ENCODE measurements around the gene C19orf44. TPM values are rescaled to one million over a fixed set of nuclear protein-coding genes. Genes with fewer than 3 reads are reported as not detected.
"Not testable (repeated sequence)": the region's sequence is repeated elsewhere in the genome, so short reads cannot be mapped to it uniquely, and the experiment has no call there.

The C19orf44 gene
- total RNA-seq, 6 experiments from 2014 or later, result 2.9 to 4.7 (median 3.7) TPM

DNA sequence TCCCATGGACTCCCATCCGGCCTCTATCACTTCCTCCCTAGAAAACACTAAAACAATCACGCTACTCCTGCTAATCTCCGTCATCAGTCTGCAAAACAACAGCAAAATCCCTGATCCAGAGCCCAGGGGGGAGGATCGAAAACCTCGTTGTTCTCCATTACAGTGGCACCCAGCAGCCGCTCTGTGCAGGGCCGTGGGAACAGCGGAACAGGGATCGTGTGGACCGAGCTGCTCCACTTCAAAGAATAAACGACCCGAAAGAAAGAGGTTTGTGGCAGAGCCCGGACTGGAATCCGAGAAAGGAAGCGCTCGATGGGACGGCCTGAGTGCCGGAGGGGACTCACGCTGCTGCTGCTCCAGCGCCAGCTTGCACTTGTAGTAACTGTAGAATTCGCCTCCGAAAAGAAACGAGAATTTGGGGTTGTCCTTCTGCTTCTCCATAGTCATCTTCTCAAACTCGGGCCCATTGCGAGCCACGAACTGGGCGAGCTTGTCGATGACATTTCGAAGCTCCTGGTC lies 45.4 kb downstream of the C19orf44 start:
- Mint-ChIP-seq H3K27ac (peak overlapping the region; percentile 89), H3K27me3 (ENCODE audit: insufficient read depth) (peaks cover 3% of the 10 kb centered on the region), H3K4me1 (ENCODE audit: low read depth) (peaks cover 27% of the 10 kb centered on the region), H3K36me3 (ENCODE audit: low read depth) (peaks cover 35% of the 10 kb centered on the region), H3K9me3 (no peaks in the 10 kb centered on the region), H3K4me3 (peak overlapping the region; percentile 98)
- no peak for TF ChIP-seq CTCF (IDR thresholded peaks at IDR 0.05)
- DNase-seq, result peak; percentile 9

- TF ChIP-seq CTCF (IDR thresholded peaks at IDR 0.05), result no peak; the same call in 1 of the 2 replicates
- H3K4me3 Mint-ChIP-seq, result peak within 1 kb of the TSS; percentile 98
- peaks cover 32% of the 10 kb centered on the region for H3K36me3 Mint-ChIP-seq (ENCODE audit: low read depth)
- peaks cover 27% of the 10 kb centered on the region for H3K4me1 Mint-ChIP-seq (ENCODE audit: low read depth)
- peaks cover 3% of the 10 kb centered on the region for H3K27me3 Mint-ChIP-seq (ENCODE audit: insufficient read depth)
- peak within 1 kb of the TSS; percentile 89 for H3K27ac Mint-ChIP-seq
- H3K9me3 Mint-ChIP-seq, result no peaks in the 10 kb centered on the region
- DNase-seq, result peak; percentile 89
These were observed 46.1 kb downstream of the C19orf44 start, which contains the start of gene CHERP for GRCh38 chr19:16542045-16542909. Gene CHERP, minus strand, starts transcription at chr19:16542437. Its CDS starts 59 bp downstream, at chr19:16542378.

- Mint-ChIP-seq H3K4me1 (ENCODE audit: low read depth) (peaks cover 27% of the 10 kb centered on the region), H3K9me3 (no peaks in the 10 kb centered on the region), H3K27me3 (ENCODE audit: insufficient read depth) (peaks cover 5% of the 10 kb centered on the region), H3K27ac (peak overlapping the region; percentile 86), H3K4me3 (peak overlapping the region; percentile 98), H3K36me3 (ENCODE audit: low read depth) (peaks cover 25% of the 10 kb centered on the region)
- TF ChIP-seq CTCF (IDR thresholded peaks at IDR 0.05), result no peak
- DNase-seq, result no peak
These were observed 46.8 kb downstream of the C19orf44 start for GRCh38 chr19:16542910-16543472.

DNA sequence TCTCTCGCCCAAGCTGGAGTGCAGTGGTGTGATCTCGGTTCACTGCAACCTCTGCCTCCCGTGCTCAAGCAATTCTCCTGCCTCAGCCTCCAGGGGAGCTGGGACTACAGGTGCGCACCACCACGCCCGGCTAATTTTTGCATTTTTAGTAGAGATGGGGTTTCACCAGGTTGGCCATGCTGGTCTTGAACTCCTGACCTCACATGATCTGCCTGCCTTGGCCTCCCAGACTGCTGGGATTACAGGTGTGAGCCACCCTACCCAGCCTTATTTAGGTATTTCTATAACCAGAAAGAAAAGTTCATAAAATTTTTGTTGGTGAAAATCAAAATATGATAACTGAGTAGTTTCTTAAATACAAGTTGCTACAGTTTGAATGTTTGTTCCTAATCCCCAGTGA lies 47.5 kb downstream of the C19orf44 start:
- not testable (repeated sequence) for H3K9me3 Mint-ChIP-seq; H3K27ac Mint-ChIP-seq; H3K27me3 Mint-ChIP-seq (ENCODE audit: insufficient read depth); DNase-seq
- Mint-ChIP-seq H3K4me3 (peak overlapping the region; percentile 98), H3K36me3 (ENCODE audit: low read depth) (peaks cover 18% of the 10 kb centered on the region), H3K4me1 (ENCODE audit: low read depth) (peaks cover 27% of the 10 kb centered on the region)

DNA sequence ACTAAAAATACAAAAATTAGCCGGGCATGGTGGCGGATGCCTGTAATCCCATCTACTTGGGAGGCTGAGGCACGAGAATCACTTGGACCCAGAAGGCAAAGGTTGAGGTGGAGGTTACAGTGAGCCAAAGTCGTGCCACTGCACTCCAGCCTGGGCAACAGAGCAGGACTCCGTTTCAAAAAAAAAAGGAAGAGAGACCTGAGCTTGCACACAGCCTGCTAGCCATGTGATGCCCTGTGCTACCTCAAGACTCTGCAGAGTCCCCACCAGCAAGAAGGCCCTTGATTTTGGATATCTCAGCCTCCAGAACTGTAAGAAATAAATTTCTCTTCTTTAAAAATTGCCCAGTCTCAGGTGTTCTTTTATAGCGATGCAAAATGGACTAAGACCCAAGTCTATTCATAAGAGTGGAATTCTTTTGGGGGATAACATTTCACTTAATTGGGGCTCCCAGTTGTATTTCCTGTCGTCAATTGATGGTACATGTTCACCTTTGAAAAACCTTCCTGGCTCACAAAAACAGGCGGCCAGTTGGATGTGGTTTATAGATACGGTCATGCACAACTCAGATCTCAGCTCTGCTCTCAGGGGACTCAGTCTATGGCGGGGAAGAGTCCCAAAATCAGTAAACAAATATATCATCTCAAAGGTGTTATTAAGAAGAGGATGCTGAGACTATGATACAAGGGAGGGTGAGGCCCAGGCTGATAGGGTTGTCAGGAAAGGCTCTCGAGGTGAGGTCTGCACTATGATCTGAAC lies 48.5 kb downstream of the C19orf44 start:
- Mint-ChIP-seq H3K36me3 (ENCODE audit: low read depth) (peaks cover 11% of the 10 kb centered on the region), H3K4me1 (ENCODE audit: low read depth) (peaks cover 27% of the 10 kb centered on the region), H3K27ac (peak overlapping the region; percentile 62), H3K27me3 (ENCODE audit: insufficient read depth) (peaks cover 2% of the 10 kb centered on the region), H3K9me3 (no peaks in the 10 kb centered on the region), H3K4me3 (peak overlapping the region; percentile 32; the same call in 1 of the 2 replicates)
- no peak for DNase-seq
- TF ChIP-seq CTCF (IDR thresholded peaks at IDR 0.05), result no peak
